Measurements from ENCODE around the gene NEURL1B. TPM values are rescaled to one million over a fixed set of nuclear protein-coding genes. Genes with fewer than 3 reads are reported as not detected.

NEURL1B gene
- total and polyA plus RNA-seq, 2 experiments from 2014 or later = 0.13 to 1.8 TPM

- H3K4me2 ChIP-seq (ENCODE audit: unreplicated experiment) = no peak overlapping the region
- H3K9me2 ChIP-seq (ENCODE audit: insufficient read depth) = no peaks in the 10 kb centered on the region
- no peaks in the 10 kb centered on the region for H3K79me2 ChIP-seq (ENCODE audit: insufficient read depth)
- no peaks in the 10 kb centered on the region for H3K9me3 ChIP-seq (ENCODE audit: low read depth)
- no peak overlapping the region for H3K4me3 ChIP-seq
- no peaks in the 10 kb centered on the region for H4K20me1 ChIP-seq (ENCODE audit: insufficient read depth)
- H3K9ac ChIP-seq = no peak overlapping the region
- no peak for DNase-seq
- H3K4me1 ChIP-seq (ENCODE audit: insufficient read depth) = peaks cover 9% of the 10 kb centered on the region; the same call in 1 of the 2 replicates
- H3K27me3 ChIP-seq (replicated peaks; ENCODE audit: insufficient read depth) = no peaks in the 10 kb centered on the region
- TF ChIP-seq EZH2 (IDR thresholded peaks at IDR 0.05; ENCODE audit: insufficient read depth, poor library complexity, severe bottlenecking) (no peak), EZH2phosphoT487 (IDR thresholded peaks at IDR 0.05; ENCODE audit: insufficient read depth, low read depth) (no peak)
- no peaks in the 10 kb centered on the region for H3K36me3 ChIP-seq (ENCODE audit: low read depth)
- WGBS, 2 experiments (ENCODE audit: low coverage in 1 of 2, low lambda C conversion rate in 2 of 2, missing lambda C conversion rate in 2 of 2) = 93 to 97% methylated on average over 3 of the region's 3 CpGs
- no peaks in the 10 kb centered on the region for H3F3A ChIP-seq (ENCODE audit: insufficient read depth)
- H2AFZ ChIP-seq = no peak overlapping the region
- no peak overlapping the region for H3K27ac ChIP-seq
- in situ Hi-C loops (cut with MboI) = no loop called here
Observed at GRCh38 chr5:172660974-172661373, 19.9 kb downstream of the NEURL1B start.

DNA sequence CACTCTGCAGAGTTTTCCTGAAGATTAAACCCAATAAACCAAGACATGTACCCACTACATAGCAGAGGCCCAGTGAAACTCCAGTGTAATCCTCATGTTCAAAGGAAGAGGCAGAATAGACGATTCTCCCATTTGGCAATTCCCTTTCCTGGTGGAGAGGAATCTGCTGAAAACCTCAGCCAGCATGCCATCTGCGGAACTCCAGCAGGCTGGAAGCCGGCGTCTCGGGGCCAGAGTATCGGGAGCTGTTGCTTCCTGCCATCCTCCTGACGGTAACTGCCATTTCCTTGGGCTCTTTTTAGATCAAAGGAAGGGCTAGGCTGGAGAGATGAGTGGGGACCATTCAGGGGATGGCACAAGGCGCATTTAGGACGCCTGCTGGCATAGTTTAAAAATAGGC, 20.5 kb downstream of the NEURL1B start:
- no peak for TF ChIP-seq EZH2 (IDR thresholded peaks at IDR 0.05; ENCODE audit: insufficient read depth, poor library complexity, severe bottlenecking)
- no peak for TF ChIP-seq EZH2phosphoT487 (IDR thresholded peaks at IDR 0.05; ENCODE audit: insufficient read depth, low read depth)
- no peaks in the 10 kb centered on the region for H3K79me2 ChIP-seq (ENCODE audit: insufficient read depth)
- H2AFZ ChIP-seq = no peak overlapping the region
- H3K9me3 ChIP-seq (ENCODE audit: low read depth) = no peaks in the 10 kb centered on the region
- no peaks in the 10 kb centered on the region for H3K36me3 ChIP-seq (ENCODE audit: low read depth)
- no peaks in the 10 kb centered on the region for H3K9me2 ChIP-seq (ENCODE audit: insufficient read depth)
- H3K4me2 ChIP-seq (ENCODE audit: unreplicated experiment) = no peak overlapping the region
- WGBS, 2 experiments (ENCODE audit: low coverage in 1 of 2, low lambda C conversion rate in 2 of 2, missing lambda C conversion rate in 2 of 2) = 91 to 97% methylated on average over 9 of the region's 9 CpGs
- H3K4me3 ChIP-seq = no peak overlapping the region
- H3K27ac ChIP-seq = no peak overlapping the region
- DNase-seq = no peak
- in situ Hi-C loops (cut with MboI) = no loop called here
- peaks cover 9% of the 10 kb centered on the region; the same call in 1 of the 2 replicates for H3K4me1 ChIP-seq (ENCODE audit: insufficient read depth)
- H3K27me3 ChIP-seq (replicated peaks; ENCODE audit: insufficient read depth) = no peaks in the 10 kb centered on the region
- no peaks in the 10 kb centered on the region for H4K20me1 ChIP-seq (ENCODE audit: insufficient read depth)
- H3K9ac ChIP-seq = no peak overlapping the region
- H3F3A ChIP-seq (ENCODE audit: insufficient read depth) = no peaks in the 10 kb centered on the region

GRCh38 chr5:172662596-172662995, 21.5 kb downstream of the NEURL1B start:
- in situ Hi-C loops (cut with MboI) = no loop called here
- H3K4me1 ChIP-seq (ENCODE audit: insufficient read depth) = peaks cover 9% of the 10 kb centered on the region; the same call in 1 of the 2 replicates
- no peak overlapping the region for H3K4me2 ChIP-seq (ENCODE audit: unreplicated experiment)
- H3K27ac ChIP-seq = no peak overlapping the region
- H3K9me3 ChIP-seq (ENCODE audit: low read depth) = no peaks in the 10 kb centered on the region
- H3K4me3 ChIP-seq = no peak overlapping the region
- H3K36me3 ChIP-seq (ENCODE audit: low read depth) = no peaks in the 10 kb centered on the region
- 38 to 47% methylated on average over 2 of the region's 2 CpGs for WGBS, 2 experiments (ENCODE audit: low coverage in 1 of 2, low lambda C conversion rate in 2 of 2, missing lambda C conversion rate in 2 of 2)
- no peaks in the 10 kb centered on the region for H3K27me3 ChIP-seq (replicated peaks; ENCODE audit: insufficient read depth)
- no peaks in the 10 kb centered on the region for H3F3A ChIP-seq (ENCODE audit: insufficient read depth)
- no peak for DNase-seq
- H2AFZ ChIP-seq = no peak overlapping the region
- no peaks in the 10 kb centered on the region for H4K20me1 ChIP-seq (ENCODE audit: insufficient read depth)
- no peak overlapping the region for H3K9ac ChIP-seq
- no peaks in the 10 kb centered on the region for H3K9me2 ChIP-seq (ENCODE audit: insufficient read depth)
- H3K79me2 ChIP-seq (ENCODE audit: insufficient read depth) = no peaks in the 10 kb centered on the region
- TF ChIP-seq EZH2phosphoT487 (IDR thresholded peaks at IDR 0.05; ENCODE audit: insufficient read depth, low read depth) = no peak

- no peak overlapping the region for H3K27ac ChIP-seq
- H3F3A ChIP-seq (ENCODE audit: insufficient read depth) = no peaks in the 10 kb centered on the region
- no peaks in the 10 kb centered on the region for H3K79me2 ChIP-seq (ENCODE audit: insufficient read depth)
- no peak overlapping the region for H3K9ac ChIP-seq
- no peaks in the 10 kb centered on the region for H3K36me3 ChIP-seq (ENCODE audit: low read depth)
- no peak overlapping the region for H3K4me2 ChIP-seq (ENCODE audit: unreplicated experiment)
- no peaks in the 10 kb centered on the region for H3K9me3 ChIP-seq (ENCODE audit: low read depth)
- in situ Hi-C loops (cut with MboI) = no loop called here
- H2AFZ ChIP-seq = no peak overlapping the region
- no peaks in the 10 kb centered on the region for H3K9me2 ChIP-seq (ENCODE audit: insufficient read depth)
- no peaks in the 10 kb centered on the region for H3K27me3 ChIP-seq (replicated peaks; ENCODE audit: insufficient read depth)
- DNase-seq = no peak
- WGBS, 2 experiments (ENCODE audit: low coverage in 1 of 2, low lambda C conversion rate in 2 of 2, missing lambda C conversion rate in 2 of 2) = 93 to 94% methylated on average over 5 of the region's 5 CpGs
- no peak overlapping the region for H3K4me3 ChIP-seq
- H4K20me1 ChIP-seq (ENCODE audit: insufficient read depth) = no peaks in the 10 kb centered on the region
- no peak for TF ChIP-seq EZH2phosphoT487 (IDR thresholded peaks at IDR 0.05; ENCODE audit: insufficient read depth, low read depth)
- no peak for TF ChIP-seq EZH2 (IDR thresholded peaks at IDR 0.05; ENCODE audit: insufficient read depth, poor library complexity, severe bottlenecking)
- peaks cover 9% of the 10 kb centered on the region; the same call in 1 of the 2 replicates for H3K4me1 ChIP-seq (ENCODE audit: insufficient read depth)
Observed at GRCh38 chr5:172664018-172664417, 23.0 kb downstream of the NEURL1B start.
